T-helper 2 cell treated with Interferon-gamma antibody and Interleukin-4, amounts not matched to agents 100 ng/mL and 5 ng/mL, for 36 hours (primary cell): ENCODE results near the gene NBPF3. TPM values are rescaled to one million over a fixed set of nuclear protein-coding genes. Genes with fewer than 3 reads are reported as not detected.

ENCODE experiments used
- intact Hi-C: fragments of 100-400 bp; cut with micrococcal nuclease; formaldehyde crosslinking; loops from one replicate; pipeline ENCODE4 v1.15.1; 2023
- total RNA-seq: library from RNA; stranded (reverse); gene quantifications from 2 replicates; pipeline ENCODE4 v1.2.3, GENCODE V29; 2022

The NBPF3 gene
- total RNA-seq, 1 donor from 2014 or later = 4.5 TPM

GRCh38 chr1:21494196-21494595 lies 54.3 kb downstream of the NBPF3 start:
- intact Hi-C loops = no loop called here

- intact Hi-C loops = no loop called here
Measured at GRCh38 chr1:21495225-21495820, 55.4 kb downstream of the NBPF3 start.

DNA sequence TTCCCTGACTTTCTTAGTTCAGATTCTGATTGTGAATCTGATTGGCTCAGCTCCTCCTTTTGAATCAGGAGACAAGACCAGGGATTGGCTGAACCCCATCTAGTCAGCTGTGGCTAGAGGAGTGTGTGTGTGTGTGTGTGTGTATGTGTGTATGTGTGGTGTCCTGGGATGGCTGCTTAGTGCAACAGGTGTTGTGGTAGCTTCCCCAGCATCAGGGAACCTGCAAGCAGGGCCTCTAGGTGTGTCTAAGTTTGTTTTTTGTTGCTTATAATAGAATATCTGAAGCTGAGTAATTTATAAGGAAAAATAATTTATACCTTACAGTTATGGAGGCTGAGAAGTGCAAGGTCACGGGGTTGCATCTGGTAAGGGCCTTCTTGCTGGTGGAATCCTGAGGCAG lies 56.1 kb downstream of the NBPF3 start:
- intact Hi-C loops = no loop called here

GRCh38 chr1:21496886-21497285 lies 56.9 kb downstream of the NBPF3 start:
- intact Hi-C loops = no loop called here

DNA sequence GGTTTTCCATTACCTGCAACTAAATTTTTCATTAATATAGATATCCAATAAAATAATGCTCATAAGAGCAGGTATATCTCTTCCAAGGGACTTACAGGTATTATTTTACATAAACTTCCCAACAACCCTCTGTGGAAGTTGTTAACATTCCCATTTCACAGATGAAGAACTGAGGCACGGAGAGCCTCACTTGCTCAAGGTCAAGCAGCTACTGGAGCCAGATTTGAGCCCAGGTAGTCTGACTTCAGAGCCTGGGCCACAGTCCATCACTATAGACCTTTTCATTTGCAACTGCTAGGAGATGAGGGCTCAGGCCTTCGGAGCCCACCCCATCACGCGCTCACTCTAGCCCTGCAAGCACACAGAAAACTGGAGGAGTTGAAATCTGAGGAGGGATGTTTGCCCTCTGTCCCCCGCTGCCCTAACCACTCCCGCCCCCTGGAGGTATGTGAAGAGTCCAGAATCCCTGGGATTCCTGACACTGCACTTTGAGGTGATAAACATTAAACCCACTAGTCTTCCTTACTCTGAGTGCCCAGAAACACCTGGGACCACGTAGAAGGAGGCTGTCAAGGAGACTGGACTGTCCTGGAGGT lies 57.6 kb downstream of the NBPF3 start:
- intact Hi-C loops = no loop called here

DNA sequence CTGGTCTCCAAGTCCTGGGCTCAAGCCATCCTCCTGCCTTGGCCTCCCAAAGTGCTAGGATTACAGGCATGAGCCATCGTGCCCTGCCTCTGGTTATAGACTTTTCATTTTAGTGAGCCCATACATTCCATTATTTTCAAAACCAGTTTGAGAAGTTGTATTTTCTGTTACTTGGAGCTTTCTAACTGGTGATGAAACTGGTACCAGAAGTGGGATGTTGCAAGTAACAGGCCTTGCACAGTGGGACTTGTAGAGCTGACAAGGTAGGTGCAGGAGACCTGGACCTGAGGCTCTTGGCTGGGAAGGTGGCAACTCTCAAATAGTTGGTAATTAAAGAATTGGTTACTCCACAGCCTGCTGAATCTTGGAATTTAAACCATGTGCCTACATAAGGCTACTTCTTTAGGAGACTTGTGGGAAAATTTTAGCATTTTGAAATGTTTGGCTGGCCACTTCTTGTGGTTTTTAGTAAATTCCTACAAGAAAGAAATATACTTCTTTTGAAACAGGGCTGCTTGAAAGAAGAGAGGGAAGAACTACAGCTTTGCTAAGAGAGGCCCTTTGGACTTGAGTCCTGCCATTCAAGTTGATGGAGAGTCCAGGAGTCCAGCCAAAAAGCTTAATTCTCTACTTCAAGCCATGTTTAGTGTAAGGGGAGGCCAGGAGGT lies 59.5 kb downstream of the NBPF3 start:
- intact Hi-C loops = no loop called here

GRCh38 chr1:21503706-21504377 lies 63.9 kb downstream of the NBPF3 start:
- intact Hi-C loops = no loop called here

DNA sequence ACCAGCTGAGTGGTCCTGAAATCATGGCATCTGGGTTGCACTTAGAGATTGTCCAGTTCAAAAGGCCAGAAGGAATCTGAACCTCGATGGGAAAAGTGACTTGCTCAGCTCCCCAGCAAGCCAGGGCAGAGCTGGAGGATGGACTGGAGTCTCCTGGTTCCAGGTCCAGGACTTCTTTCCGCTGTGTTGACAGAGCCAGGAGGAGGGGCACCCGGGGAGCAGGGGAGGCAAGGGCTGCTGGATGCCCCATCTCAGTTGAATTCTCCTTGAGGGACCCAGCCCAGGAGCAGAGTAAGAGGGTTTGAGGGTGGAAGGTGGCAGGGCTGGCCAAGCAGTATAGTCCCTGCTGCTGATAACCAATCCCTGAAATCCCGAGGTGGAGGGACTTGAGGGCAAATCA lies 66.9 kb downstream of the NBPF3 start:
- intact Hi-C loops = no loop called here

DNA sequence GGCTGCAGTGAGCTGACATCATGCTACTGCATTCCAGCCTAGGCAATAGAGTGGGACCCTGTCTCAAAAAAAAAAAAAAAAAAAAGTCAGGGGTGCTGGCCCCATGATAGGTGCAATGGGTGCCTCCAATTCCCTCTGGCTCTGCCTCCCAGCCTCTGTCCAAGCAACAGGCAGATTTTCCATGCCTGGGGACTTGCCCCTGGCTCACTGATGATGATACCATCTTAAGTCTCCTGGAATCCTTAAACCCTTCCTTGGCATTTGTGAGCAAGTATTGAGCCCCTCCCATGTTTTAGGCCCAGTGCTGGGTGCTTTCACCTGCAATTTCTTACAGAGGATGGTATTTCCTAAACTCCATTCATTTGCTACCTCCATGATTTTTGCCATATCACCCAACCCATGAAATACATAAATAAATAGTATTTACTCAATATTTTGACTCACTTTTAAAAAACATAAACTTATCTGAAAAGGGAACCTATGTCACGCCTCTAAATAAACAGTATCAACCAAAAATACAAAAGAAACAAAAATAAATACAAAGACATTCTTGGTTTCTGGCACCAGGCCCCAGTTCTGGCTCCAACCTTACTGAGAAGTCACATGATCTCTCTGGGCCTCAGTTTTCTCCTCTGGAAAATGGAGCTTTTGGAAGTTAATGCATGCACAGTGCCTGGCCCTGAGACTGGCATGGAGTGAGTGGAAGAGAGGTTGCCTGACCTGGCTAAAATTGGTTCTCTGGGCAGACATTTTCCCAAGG lies 67.8 kb downstream of the NBPF3 start:
- intact Hi-C loops = loop anchor here (2.0 kb wide), 1 partner anchor 151 kb away; no protein-coding TSS in a partner anchor

DNA sequence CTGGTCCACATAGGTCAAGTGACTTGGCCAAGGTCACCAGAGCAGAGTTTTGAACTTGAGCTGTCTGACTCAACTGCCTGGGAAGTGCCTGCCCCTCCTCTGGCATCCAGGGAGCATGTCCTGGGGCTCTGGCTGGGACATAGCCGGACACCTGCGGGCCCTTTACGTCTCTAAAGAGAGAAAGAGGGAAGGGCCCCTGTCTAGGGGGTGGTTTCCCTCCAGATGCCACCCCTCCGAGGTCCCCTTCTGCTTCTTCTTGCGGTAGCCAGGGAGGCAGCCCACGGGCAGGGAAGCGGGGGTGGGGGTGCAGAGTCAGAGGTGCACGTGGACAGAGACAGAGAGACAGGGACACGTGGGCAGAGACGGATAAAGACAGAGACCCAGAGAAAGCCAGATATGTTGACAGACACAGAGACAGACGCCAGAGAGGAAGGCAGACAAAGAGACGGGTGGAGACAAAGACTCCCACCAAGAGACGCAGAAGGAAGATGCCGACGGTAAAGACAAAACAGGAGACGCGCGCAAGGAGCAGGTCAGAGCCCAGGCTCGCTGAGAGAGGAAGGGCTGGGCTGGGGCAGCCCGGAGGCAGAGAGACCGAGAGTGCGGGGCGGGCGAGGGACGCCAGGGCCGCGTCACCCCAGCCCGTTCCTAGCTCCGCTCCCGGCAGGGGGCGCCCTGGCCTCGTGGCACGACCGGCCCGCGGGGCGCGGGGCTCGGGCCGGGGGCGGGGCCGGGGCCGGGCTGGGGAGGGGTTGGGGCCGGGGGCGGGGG lies 68.8 kb downstream of the NBPF3 start:
- intact Hi-C loops = loop anchor here (2.0 kb wide), 1 partner anchor 150 kb away; no protein-coding TSS in a partner anchor

DNA sequence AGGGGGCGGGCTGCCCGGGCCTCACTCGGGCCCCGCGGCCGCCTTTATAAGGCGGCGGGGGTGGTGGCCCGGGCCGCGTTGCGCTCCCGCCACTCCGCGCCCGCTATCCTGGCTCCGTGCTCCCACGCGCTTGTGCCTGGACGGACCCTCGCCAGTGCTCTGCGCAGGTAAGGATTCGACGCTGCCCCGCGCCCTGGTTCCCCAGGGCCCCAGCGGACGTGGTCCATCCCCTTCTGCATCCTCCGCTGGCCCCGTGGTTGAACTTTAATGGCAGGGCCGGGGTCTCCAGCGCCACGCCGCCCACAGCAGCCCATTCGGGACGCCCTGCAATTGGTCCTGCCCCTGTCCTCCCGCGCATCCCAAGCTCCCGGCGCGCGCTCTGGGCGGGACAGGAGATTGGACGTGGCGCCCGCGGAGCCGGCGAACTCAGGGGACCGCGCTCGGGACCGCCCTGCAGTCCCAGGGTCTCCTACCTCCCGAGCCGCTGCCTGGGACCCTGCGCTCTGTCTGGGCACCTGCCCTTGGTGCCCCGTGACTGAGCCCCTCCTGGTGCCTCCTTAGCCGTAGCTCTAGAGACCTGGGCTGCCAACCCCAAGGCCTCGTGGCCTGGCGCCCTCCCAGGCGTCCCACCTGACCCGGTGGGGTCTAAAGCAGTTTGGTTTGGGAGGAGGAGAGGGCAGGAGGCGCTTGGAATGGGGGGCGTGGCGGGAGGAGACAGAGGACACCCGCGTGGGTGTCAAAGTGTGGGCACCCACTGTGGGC lies 69.6 kb downstream of the NBPF3 start, which contains the start of gene ALPL:
TSS of gene ALPL (plus strand) at position 73 of the 762 bp plus-strand sequence. CDS start 44,659 bp downstream, outside the sequence.
- intact Hi-C loops = loop anchor here (2.0 kb wide), 1 partner anchor 149 kb away; no protein-coding TSS in a partner anchor

DNA sequence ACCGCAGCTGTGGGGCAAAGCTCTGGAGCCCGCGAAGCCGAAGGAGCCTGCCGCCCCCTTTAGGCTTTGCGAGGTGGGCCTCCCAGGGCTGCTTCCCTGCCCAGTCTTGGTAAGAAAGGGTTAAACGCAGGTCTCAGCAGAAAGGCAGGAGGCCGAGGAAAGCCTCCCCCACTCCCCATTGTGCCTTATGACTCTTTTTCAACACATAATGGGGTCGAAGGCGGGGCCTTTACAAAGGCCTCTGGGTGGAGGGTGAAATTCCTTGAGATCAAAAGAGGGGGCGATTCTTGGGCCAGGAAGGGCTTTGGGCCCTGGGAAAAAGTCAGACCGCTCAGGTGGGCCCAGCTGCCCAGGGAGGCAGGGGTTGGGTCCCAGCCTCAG lies 70.2 kb downstream of the NBPF3 start:
- intact Hi-C loops = no loop called here

DNA sequence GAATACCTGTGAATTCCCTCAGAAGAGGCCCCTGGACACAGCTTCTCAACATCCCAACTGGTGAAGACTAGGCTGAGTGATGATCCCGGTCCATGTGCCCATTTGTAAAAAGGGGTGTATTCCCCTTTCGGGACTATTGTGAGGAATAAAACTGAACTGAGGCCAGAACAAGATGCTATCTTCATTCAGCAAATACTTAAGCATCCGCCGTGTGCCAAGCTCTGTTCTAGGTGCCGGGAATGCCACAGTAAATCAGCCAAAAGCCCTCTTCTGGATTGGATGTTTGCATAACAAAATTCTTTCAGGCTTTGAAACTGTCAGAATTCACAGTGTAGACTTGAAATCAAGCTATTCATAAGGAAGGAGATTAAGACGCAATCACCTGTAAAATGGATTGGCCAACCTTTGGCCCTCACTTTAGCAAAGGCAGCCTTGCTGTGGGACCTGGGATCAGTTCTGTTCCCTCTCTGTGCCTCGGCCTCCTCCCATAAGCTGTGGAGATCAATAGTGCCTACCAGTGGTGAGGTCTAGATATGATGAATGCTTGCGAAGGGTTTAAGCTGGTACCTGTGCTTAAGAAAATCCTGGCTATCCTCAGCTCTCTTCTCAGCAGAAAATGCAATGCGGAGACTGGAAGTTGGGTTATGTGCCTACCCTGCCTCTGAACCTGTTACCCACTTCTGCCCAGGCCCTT lies 71.1 kb downstream of the NBPF3 start:
- intact Hi-C loops = no loop called here

DNA sequence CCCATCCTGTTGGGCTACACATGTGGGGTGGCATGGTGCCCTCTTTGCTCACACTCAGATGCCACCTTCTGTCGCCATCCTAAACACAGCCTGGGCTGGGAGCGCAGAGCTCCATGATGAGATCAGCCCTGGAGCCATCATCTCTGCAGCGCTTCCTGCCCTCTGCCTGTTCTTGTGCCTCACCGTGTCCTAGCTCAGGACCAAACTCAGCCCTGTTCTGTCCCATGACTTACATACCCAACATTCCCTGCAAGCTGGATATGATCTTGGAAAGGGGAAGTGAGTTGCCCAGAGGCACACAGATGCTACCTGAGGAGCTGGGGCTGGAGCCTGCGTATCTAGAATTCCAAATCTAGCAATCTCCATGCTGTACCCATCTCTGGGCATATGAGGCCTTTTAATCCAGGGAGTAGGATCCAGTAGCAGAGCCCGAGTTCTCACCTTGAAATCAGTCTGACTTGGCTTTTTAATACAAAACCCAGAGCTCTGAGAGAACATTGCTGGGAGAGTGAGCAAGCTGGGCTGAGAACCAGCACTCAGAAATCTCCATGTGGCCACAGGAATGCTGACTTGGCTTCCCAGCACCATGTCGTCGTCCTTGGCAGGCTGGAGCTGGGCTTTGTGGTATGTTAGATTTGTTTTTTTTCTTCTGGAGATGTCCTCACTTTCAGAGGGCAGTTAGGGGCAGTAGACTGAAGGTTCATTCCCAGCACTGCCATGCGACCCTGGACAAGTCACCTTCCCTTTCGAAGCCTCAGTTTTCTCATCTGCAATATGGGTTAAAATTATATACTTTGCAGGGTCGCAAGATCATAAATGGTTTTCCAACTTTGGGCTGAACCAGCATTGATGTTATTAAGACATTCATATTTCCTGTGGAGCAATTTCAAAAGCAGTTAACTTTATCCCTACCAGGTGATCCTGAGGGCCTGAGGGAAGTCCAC lies 71.9 kb downstream of the NBPF3 start:
- intact Hi-C loops = no loop called here

DNA sequence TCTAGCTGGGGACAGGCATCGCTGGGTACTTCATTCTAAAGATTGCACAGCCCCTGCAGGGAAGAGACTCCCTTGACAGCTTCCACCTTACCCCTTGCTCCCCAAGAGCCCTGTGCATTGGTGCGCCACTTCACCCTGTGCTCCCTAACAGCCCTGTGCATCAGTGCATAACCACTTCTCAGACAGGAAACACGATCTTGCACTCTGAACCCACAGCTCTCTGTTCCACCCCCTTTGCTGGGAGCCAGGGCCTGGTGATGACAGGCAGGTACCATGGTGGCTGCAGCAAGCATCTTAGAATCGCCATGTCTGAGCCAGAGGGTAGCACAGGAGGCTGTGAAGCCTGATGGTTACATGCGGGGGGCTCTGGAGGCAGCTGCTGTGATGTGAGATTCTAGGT lies 74.3 kb downstream of the NBPF3 start:
- intact Hi-C loops = no loop called here

GRCh38 chr1:21517161-21517589 lies 77.2 kb downstream of the NBPF3 start:
- intact Hi-C loops = no loop called here

DNA sequence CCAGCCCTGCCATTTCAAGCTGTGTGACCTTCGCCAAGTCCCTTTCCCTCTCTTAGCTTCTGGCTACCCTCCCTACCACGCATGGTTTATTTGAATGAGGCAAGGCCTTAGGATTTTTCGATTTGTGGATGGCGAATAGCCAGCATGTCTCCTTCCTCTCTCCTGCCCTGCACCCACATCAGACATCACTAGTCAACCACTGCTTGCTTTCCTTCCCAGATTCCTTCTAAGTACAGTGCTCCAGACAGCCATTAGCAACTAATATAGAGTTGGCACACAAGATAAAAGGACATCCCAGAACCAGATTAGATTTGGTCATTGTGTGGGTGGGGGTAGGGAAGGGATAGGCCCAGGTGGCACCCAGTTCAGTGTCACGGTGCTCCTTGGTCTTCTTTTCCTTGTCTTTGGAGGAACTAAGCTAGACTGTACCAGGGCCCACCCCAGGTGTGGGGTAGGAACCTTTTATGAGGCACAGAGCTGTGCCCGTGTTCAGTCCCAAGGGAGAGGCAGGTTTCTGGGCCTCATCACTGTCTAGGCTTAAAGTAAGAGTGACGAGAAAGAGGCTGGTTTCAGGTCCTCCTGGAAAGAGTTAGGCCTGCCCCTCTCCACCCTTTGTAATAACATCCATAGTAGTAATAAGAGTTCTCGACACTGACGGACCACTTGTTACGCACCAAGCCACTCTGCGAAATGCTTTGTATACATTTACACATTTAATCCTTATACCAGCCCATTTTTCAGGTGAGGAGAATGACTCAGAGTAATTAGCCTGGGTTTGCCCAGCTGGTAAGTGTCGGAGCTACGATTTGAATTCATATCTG lies 77.9 kb downstream of the NBPF3 start:
- intact Hi-C loops = no loop called here
